Suprapubic skin (tissue), 3 donors: Measurements from ENCODE around the gene TJAP1.

Experiments
- CTCF ChIP-seq, 2 donors: fragments of 200-600 bp in 1 of 2; fragments of 450-650 bp in 1 of 2; sonication (generic) in 1 of 2; IDR thresholded peaks; one replicate each; pipeline ENCODE4 v1.5.1; 2016 to 2019; ENCODE audit warnings: antibody characterized with exemption in 2 of 2, mild to moderate bottlenecking in 1 of 2, moderate library complexity in 1 of 2
- EP300 ChIP-seq: sonication (generic); formaldehyde crosslinking; IDR thresholded peaks from one replicate; pipeline ENCODE4 v1.6.1; 2017; ENCODE audit warnings: antibody characterized with exemption
- POLR2A ChIP-seq, 2 donors: fragments of 450-650 bp; IDR thresholded peaks; one replicate each; pipeline ENCODE4 v1.6.1; 2017; ENCODE audit warnings: antibody characterized with exemption in 2 of 2, mild to moderate bottlenecking in 2 of 2, moderate library complexity in 2 of 2

GRCh38 chr6:43434001-43434840 is 43.1 kb upstream of the TJAP1 start:
- TF ChIP-seq CTCF (IDR thresholded peaks at IDR 0.05) (no peak), EP300 (no peak), POLR2A (IDR thresholded peaks at IDR 0.05) (no peak)
